Nasal cavity respiratory epithelium epithelial cell of viscerocranial mucosa (primary cell): Measurements from ENCODE around the gene SLC5A7. TPM values are rescaled to one million over a fixed set of nuclear protein-coding genes. Genes with fewer than 3 reads are reported as not detected.

Experiments
- total RNA-seq: library from RNA; depleted of rRNA; stranded (reverse); fragments of >200 nt; gene quantifications from 2 replicates; pipeline ENCODE4 v1.2.3, GENCODE V29; 2014

SLC5A7 gene
- not detected in 2 replicates for total RNA-seq

DNA sequence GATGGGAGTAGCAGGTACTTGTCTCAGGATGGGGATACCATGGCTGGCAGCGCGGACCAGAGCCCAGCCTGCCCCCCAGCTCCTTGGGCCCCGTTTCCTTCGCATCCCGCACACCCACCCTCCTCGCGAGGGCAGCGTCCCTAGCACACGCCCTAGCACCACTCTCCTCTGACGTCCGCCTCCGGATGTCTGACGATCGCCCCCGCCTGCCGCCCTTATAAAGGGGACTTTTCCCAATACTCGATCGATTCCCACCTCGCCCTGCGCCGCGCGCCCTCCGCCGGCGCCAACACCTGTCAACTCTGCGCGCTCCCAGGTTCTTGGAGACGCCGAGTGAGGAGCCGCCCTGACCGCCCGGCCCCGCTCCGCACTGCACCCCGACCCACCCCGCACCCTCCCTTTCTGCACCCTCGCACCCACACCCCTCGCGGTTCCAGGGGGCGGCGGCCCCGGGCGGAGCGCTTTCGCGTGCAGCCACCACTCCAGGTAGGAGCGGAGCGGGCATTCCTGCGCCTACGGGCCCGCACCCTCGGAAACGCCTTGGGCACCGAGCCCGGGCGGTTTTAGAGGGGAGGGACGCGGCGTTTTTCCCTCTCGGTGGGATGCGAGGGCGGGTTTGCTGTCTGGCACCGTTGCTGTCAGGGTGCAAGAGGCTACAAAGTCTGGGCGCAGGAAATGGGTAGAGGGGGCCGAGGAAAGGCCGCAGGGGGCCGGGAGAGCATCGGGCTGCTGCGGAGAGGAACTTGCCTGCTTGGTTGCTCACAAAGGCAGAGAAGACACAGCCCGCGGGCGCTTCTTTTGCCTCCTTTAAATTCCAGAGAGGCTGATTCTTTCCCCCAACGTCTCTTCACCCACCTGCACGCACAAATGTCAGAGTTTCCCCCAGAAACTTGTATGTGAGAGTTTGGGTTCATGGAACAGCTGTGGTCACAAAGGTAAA lies at the start of gene SLC5A7:
TSS of gene SLC5A7 (plus strand) at position 247 of the 940 bp plus-strand sequence. CDS start 1,632 bp downstream, outside the sequence.

Other genes starting within 250 kb of the SLC5A7 start
- gene RGPD4, start 159.6 kb upstream of the SLC5A7 start, total RNA-seq, result not detected in 2 replicates